Neural progenitor cell (in vitro differentiated cells): ENCODE results near the gene LBP. TPM values are rescaled to one million over a fixed set of nuclear protein-coding genes. Genes with fewer than 3 reads are reported as not detected.

Experiments
- DNase-seq: peaks from one replicate; pipeline ENCODE4 v3.0.0-alpha.2; 2016; ENCODE audit warnings: low spot score
- H2AFZ ChIP-seq: fragments of 200-600 bp; sonication (generic); replicated peaks from 2 replicates; pipeline ENCODE4 v1.6.1; 2016; ENCODE audit warnings: antibody characterized with exemption
- H3F3A ChIP-seq: fragments of 200-600 bp; sonication (generic); 2 replicates; pipeline ENCODE4 v1.6.1; 2016; ENCODE audit warnings: antibody characterized with exemption, low read depth
- H3K27ac ChIP-seq: fragments of 200-600 bp; sonication (generic); 2 replicates; pipeline ENCODE4 v1.5.1; 2016; ENCODE audit warnings: mild to moderate bottlenecking
- H3K27me3 ChIP-seq: fragments of 200-600 bp; sonication (generic); 2 replicates; pipeline ENCODE4 v1.6.1; 2016; ENCODE audit warnings: mild to moderate bottlenecking, moderate library complexity
- H3K36me3 ChIP-seq: fragments of 200-600 bp; sonication (generic); 2 replicates; pipeline ENCODE4 v1.5.1; 2016
- H3K4me1 ChIP-seq: fragments of 200-600 bp; sonication (generic); 2 replicates; pipeline ENCODE4 v1.6.1; 2016; ENCODE audit warnings: mixed run types
- H3K4me2 ChIP-seq: fragments of 200-600 bp; sonication (generic); 2 replicates; pipeline ENCODE4 v1.6.1; 2016
- H3K4me3 ChIP-seq: fragments of 200-600 bp; sonication (generic); 2 replicates; pipeline ENCODE4 v1.5.1; 2016
- H3K79me2 ChIP-seq: fragments of 200-600 bp; sonication (generic); 2 replicates; pipeline ENCODE4 v1.6.1; 2016; ENCODE audit warnings: low read depth
- H3K9ac ChIP-seq: fragments of 200-600 bp; sonication (generic); 2 replicates; pipeline ENCODE4 v1.6.1; 2016
- H3K9me3 ChIP-seq: fragments of 200-600 bp; sonication (generic); 2 replicates; pipeline ENCODE4 v1.5.1; 2016; ENCODE audit warnings: low read depth
- H4K20me1 ChIP-seq: fragments of 200-600 bp; sonication (generic); 2 replicates; pipeline ENCODE4 v1.6.1; 2016; ENCODE audit warnings: low read depth
- H3K27ac Mint-ChIP-seq: 3 replicates; pipeline ENCODE4 v1.8.0; 2021; ENCODE audit warnings: mixed read lengths
- H3K27me3 Mint-ChIP-seq: 2 replicates; pipeline ENCODE4 v1.8.0; 2022; ENCODE audit warnings: low read depth, mild to moderate bottlenecking, inconsistent platforms, moderate library complexity, mixed read lengths; ENCODE audit not compliant: insufficient read depth
- H3K36me3 Mint-ChIP-seq: 3 replicates; pipeline ENCODE4 v1.8.0; 2021; ENCODE audit warnings: mixed read lengths
- H3K4me1 Mint-ChIP-seq: 3 replicates; pipeline ENCODE4 v1.8.0; 2021; ENCODE audit warnings: mixed read lengths
- H3K4me3 Mint-ChIP-seq: 3 replicates; pipeline ENCODE4 v1.8.0; 2021; ENCODE audit warnings: mild to moderate bottlenecking, moderate library complexity, mixed read lengths
- H3K9me3 Mint-ChIP-seq: 3 replicates; pipeline ENCODE4 v1.8.0; 2020; ENCODE audit warnings: mixed read lengths
- CTCF ChIP-seq: fragments of 200-600 bp; sonication (generic); IDR thresholded peaks from 2 replicates; pipeline ENCODE4 v1.5.1; 2017; ENCODE audit warnings: antibody characterized with exemption, mild to moderate bottlenecking
- EZH2 ChIP-seq: fragments of 200-600 bp; sonication (generic); IDR thresholded peaks from 2 replicates; pipeline ENCODE4 v1.6.1; 2017; ENCODE audit warnings: antibody characterized with exemption, mild to moderate bottlenecking, moderate library complexity
- EZH2phosphoT487 ChIP-seq: fragments of 200-600 bp; sonication (generic); IDR thresholded peaks from 2 replicates; pipeline ENCODE4 v1.6.1; 2017; ENCODE audit warnings: antibody characterized with exemption
- total RNA-seq: library from RNA; depleted of rRNA; stranded (reverse); fragments of >200 nt; gene quantifications from 2 replicates; pipeline ENCODE4 v1.2.3, GENCODE V29; 2015; ENCODE audit warnings: low replicate concordance

LBP gene
- total RNA-seq, 1 donor from 2014 or later, result not detected

DNA sequence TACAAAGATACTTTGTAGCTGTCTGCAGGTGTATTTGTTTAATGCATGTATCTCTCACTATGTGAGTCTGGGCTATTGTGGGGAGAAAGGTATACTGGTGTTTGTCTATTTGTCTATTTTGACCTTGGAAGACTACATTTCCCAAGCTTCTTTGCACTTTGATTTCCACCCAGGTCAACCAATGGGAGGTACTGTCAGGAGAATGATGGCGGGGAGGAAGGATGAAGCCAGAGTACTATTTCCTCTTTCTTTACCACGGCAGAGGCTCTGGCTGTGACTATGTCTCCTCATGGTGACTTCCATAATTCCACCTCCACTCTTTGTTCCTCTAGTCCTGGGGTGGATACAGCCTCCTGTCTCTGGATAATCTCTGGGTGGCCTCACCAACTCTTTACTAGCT, 23.1 kb downstream of the LBP start:
- Histone ChIP-seq H3K4me3 (no peak overlapping the region), H3K9ac (no peak overlapping the region), H3K79me2 (no peaks in the 10 kb centered on the region), H3F3A (no peaks in the 10 kb centered on the region), H3K4me1 (no peaks in the 10 kb centered on the region), H4K20me1 (no peaks in the 10 kb centered on the region), H3K36me3 (no peaks in the 10 kb centered on the region), H3K27ac (no peak overlapping the region), H3K4me2 (no peak overlapping the region), H2AFZ (peak overlapping the region; percentile 91), H3K9me3 (no peaks in the 10 kb centered on the region), H3K27me3 (no peaks in the 10 kb centered on the region)
- Mint-ChIP-seq H3K4me1 (no peaks in the 10 kb centered on the region), H3K27ac (no peak overlapping the region), H3K9me3 (no peaks in the 10 kb centered on the region), H3K36me3 (no peaks in the 10 kb centered on the region), H3K4me3 (peak overlapping the region; percentile 34), H3K27me3 (peaks cover 2% of the 10 kb centered on the region)
- peak; percentile 21 for DNase-seq
- TF ChIP-seq EZH2phosphoT487, result no peak
- TF ChIP-seq CTCF, result no peak
- TF ChIP-seq EZH2, result no peak

DNA sequence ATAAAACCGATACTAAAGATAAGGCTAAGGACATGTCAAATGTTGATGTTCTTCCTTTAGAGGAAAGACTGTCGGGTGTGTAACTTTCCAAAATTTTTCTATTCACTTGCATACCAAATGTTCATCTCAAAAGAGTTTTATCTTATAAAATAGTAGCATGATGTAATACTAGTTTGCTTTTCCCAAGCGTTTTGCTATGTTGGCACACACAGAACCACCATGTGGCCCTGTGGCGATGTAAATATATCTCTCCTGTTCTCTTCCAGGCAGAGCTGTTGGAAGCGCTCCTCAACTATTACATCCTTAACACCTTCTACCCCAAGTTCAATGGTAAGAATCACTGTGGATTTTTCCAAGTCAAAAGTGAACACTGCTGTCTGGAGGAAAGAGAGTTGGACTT, 26.5 kb downstream of the LBP start:
- no peaks in the 10 kb centered on the region for H3K79me2 ChIP-seq
- H3K4me3 ChIP-seq, result no peak overlapping the region
- H3K4me1 ChIP-seq, result no peaks in the 10 kb centered on the region
- H3K27ac ChIP-seq, result no peak overlapping the region
- TF ChIP-seq EZH2phosphoT487, result no peak
- no peak for TF ChIP-seq CTCF
- TF ChIP-seq EZH2, result no peak
- Mint-ChIP-seq H3K9me3 (no peaks in the 10 kb centered on the region), H3K4me1 (no peaks in the 10 kb centered on the region), H3K27me3 (peaks cover 9% of the 10 kb centered on the region), H3K27ac (no peak overlapping the region), H3K36me3 (no peaks in the 10 kb centered on the region), H3K4me3 (no peak overlapping the region)
- H3K36me3 ChIP-seq, result no peaks in the 10 kb centered on the region
- H2AFZ ChIP-seq, result no peak overlapping the region
- H3K9me3 ChIP-seq, result no peaks in the 10 kb centered on the region
- DNase-seq, result no peak
- H3K9ac ChIP-seq, result no peak overlapping the region
- H3K4me2 ChIP-seq, result no peak overlapping the region
- no peaks in the 10 kb centered on the region for H3F3A ChIP-seq
- no peaks in the 10 kb centered on the region for H3K27me3 ChIP-seq
- no peaks in the 10 kb centered on the region for H4K20me1 ChIP-seq

DNA sequence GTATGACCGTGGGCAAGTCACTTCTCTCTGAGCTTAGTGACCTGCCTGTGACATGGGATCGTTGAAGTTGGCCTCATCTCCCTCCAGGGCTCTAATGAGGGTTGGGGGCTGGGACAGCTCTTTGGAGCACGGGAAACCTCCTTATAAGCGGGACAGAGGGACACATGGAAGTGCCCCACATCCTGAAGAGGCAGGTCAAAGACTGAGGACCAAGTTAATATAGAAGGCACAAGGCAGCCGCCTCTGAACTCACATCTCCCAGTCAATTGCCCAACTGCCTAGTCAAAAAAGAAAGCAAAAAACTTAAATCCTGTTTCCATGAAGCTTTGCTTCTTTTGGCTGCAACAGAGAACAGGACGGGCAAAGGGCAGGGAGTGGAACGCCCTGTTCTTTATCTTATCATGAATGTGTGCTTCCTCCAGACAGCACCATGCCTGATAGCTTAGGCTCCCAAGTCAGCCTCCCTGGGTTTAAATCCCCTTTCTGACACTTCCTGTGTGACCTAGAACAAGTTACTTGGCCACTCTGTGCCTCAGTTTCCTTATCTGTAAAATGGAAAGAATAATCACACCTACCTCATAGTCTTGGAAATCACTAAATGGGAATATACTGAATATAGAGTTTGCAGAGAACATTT, 27.1 kb downstream of the LBP start:
- H3K4me1 ChIP-seq, result no peaks in the 10 kb centered on the region
- H3K36me3 ChIP-seq, result no peaks in the 10 kb centered on the region
- H3K27ac Mint-ChIP-seq, result no peak overlapping the region
- TF ChIP-seq EZH2phosphoT487 (no peak), EZH2 (no peak), CTCF (no peak)
- H3K4me2 ChIP-seq, result no peak overlapping the region
- H4K20me1 ChIP-seq, result no peaks in the 10 kb centered on the region
- H3K27ac ChIP-seq, result no peak overlapping the region
- H3K4me1 Mint-ChIP-seq, result no peaks in the 10 kb centered on the region
- no peaks in the 10 kb centered on the region for H3K27me3 ChIP-seq
- H3K9me3 Mint-ChIP-seq, result no peaks in the 10 kb centered on the region
- DNase-seq, result no peak
- H3K27me3 Mint-ChIP-seq, result peaks cover 11% of the 10 kb centered on the region
- no peak overlapping the region for H3K4me3 ChIP-seq
- no peaks in the 10 kb centered on the region for H3F3A ChIP-seq
- no peaks in the 10 kb centered on the region for H3K36me3 Mint-ChIP-seq
- no peak overlapping the region for H3K4me3 Mint-ChIP-seq
- H3K9ac ChIP-seq, result no peak overlapping the region
- no peak overlapping the region for H2AFZ ChIP-seq
- no peaks in the 10 kb centered on the region for H3K79me2 ChIP-seq
- no peaks in the 10 kb centered on the region for H3K9me3 ChIP-seq
